ENCODE measurements around the gene CHMP2B.

CHMP2B gene

GRCh38 chr3:87181551-87181950 is 45.6 kb upstream of the CHMP2B start:
- CTCF ChIA-PET, result no interaction called here

GRCh38 chr3:87182023-87182422 is 45.1 kb upstream of the CHMP2B start:
- H3K27ac ChIP-seq (ENCODE audit: extremely low read depth, low read depth, low read length), result no peak overlapping the region
- H3K4me3 ChIP-seq (ENCODE audit: low read depth, low read length), result no peak overlapping the region
- no peaks in the 10 kb centered on the region for H3K4me1 ChIP-seq (ENCODE audit: control insufficient read depth, insufficient read depth, low read length)
- no peaks in the 10 kb centered on the region for H3K9me3 ChIP-seq (ENCODE audit: control insufficient read depth, insufficient read depth, low read depth, low read length)
- CTCF ChIA-PET, result no interaction called here
- POLR2A ChIA-PET, result no interaction called here
- no peaks in the 10 kb centered on the region for H3K36me3 ChIP-seq (ENCODE audit: control insufficient read depth in 2 of 2, insufficient read depth in 1 of 2, low read length in 2 of 2)
- TF ChIP-seq ZNF341 (tag by site-specific recombination; IDR thresholded peaks at IDR 0.05; ENCODE audit: low read depth) (no peak), ZBTB1 (tag by site-specific recombination; IDR thresholded peaks at IDR 0.05) (no peak), ZBTB6 (tag by site-specific recombination; IDR thresholded peaks at IDR 0.05) (no peak), ZEB2 (tag by site-specific recombination; IDR thresholded peaks at IDR 0.05) (no peak), INSM2 (tag by site-specific recombination; IDR thresholded peaks at IDR 0.05) (no peak), ZNF274 (IDR thresholded peaks at IDR 0.05; ENCODE audit: low read length) (no peak), ZNF274 (tag by site-specific recombination; IDR thresholded peaks at IDR 0.05; ENCODE audit: borderline replicate concordance) (no peak), ZNF324 (tag by site-specific recombination; IDR thresholded peaks at IDR 0.05) (no peak), ZNF530 (tag by site-specific recombination; IDR thresholded peaks at IDR 0.05; ENCODE audit: low read depth) (no peak), SETDB1 (IDR thresholded peaks at IDR 0.05; ENCODE audit: insufficient read length, low read length) (no peak), ZNF768 (tag by site-specific recombination; IDR thresholded peaks at IDR 0.05) (no peak), ZNF596 (tag by site-specific recombination; IDR thresholded peaks at IDR 0.05) (no peak), ZFP41 (tag by site-specific recombination; IDR thresholded peaks at IDR 0.05; ENCODE audit: borderline replicate concordance) (no peak), ZNF623 (tag by site-specific recombination; IDR thresholded peaks at IDR 0.05) (no peak), KLF7 (tag by site-specific recombination; IDR thresholded peaks at IDR 0.05; ENCODE audit: borderline replicate concordance) (no peak), GLIS2 (tag by site-specific recombination; IDR thresholded peaks at IDR 0.05) (no peak), RBAK (tag by site-specific recombination; IDR thresholded peaks at IDR 0.05) (no peak), ZNF174 (tag by site-specific recombination; IDR thresholded peaks at IDR 0.05) (no peak)
- TF ChIP-seq, protein P1, sequence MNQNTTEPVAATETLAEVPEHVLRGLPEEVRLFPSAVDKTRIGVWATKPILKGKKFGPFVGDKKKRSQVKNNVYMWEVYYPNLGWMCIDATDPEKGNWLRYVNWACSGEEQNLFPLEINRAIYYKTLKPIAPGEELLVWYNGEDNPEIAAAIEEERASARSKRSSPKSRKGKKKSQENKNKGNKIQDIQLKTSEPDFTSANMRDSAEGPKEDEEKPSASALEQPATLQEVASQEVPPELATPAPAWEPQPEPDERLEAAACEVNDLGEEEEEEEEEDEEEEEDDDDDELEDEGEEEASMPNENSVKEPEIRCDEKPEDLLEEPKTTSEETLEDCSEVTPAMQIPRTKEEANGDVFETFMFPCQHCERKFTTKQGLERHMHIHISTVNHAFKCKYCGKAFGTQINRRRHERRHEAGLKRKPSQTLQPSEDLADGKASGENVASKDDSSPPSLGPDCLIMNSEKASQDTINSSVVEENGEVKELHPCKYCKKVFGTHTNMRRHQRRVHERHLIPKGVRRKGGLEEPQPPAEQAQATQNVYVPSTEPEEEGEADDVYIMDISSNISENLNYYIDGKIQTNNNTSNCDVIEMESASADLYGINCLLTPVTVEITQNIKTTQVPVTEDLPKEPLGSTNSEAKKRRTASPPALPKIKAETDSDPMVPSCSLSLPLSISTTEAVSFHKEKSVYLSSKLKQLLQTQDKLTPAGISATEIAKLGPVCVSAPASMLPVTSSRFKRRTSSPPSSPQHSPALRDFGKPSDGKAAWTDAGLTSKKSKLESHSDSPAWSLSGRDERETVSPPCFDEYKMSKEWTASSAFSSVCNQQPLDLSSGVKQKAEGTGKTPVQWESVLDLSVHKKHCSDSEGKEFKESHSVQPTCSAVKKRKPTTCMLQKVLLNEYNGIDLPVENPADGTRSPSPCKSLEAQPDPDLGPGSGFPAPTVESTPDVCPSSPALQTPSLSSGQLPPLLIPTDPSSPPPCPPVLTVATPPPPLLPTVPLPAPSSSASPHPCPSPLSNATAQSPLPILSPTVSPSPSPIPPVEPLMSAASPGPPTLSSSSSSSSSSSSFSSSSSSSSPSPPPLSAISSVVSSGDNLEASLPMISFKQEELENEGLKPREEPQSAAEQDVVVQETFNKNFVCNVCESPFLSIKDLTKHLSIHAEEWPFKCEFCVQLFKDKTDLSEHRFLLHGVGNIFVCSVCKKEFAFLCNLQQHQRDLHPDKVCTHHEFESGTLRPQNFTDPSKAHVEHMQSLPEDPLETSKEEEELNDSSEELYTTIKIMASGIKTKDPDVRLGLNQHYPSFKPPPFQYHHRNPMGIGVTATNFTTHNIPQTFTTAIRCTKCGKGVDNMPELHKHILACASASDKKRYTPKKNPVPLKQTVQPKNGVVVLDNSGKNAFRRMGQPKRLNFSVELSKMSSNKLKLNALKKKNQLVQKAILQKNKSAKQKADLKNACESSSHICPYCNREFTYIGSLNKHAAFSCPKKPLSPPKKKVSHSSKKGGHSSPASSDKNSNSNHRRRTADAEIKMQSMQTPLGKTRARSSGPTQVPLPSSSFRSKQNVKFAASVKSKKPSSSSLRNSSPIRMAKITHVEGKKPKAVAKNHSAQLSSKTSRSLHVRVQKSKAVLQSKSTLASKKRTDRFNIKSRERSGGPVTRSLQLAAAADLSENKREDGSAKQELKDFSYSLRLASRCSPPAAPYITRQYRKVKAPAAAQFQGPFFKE (tag by site-specific recombination; IDR thresholded peaks at IDR 0.05; ENCODE audit: borderline replicate concordance), result no peak

More at GRCh38 chr3:87181551-87181950, 45.6 kb upstream of the CHMP2B start:
- Histone ChIP-seq H3K9me3 (ENCODE audit: control insufficient read depth, insufficient read depth, low read depth, low read length) (no peaks in the 10 kb centered on the region), H3K36me3 (ENCODE audit: control insufficient read depth in 2 of 2, insufficient read depth in 1 of 2, low read length in 2 of 2) (no peaks in the 10 kb centered on the region), H3K27ac (ENCODE audit: extremely low read depth, low read depth, low read length) (no peak overlapping the region), H3K4me3 (ENCODE audit: low read depth, low read length) (no peak overlapping the region), H3K4me1 (ENCODE audit: control insufficient read depth, insufficient read depth, low read length) (no peaks in the 10 kb centered on the region)
- no peak for TF ChIP-seq ZNF654 (tag by site-specific recombination; IDR thresholded peaks at IDR 0.05; ENCODE audit: low read depth)
- no peak for TF ChIP-seq ZNF169 (tag by site-specific recombination; IDR thresholded peaks at IDR 0.05)
- TF ChIP-seq, protein P2, sequence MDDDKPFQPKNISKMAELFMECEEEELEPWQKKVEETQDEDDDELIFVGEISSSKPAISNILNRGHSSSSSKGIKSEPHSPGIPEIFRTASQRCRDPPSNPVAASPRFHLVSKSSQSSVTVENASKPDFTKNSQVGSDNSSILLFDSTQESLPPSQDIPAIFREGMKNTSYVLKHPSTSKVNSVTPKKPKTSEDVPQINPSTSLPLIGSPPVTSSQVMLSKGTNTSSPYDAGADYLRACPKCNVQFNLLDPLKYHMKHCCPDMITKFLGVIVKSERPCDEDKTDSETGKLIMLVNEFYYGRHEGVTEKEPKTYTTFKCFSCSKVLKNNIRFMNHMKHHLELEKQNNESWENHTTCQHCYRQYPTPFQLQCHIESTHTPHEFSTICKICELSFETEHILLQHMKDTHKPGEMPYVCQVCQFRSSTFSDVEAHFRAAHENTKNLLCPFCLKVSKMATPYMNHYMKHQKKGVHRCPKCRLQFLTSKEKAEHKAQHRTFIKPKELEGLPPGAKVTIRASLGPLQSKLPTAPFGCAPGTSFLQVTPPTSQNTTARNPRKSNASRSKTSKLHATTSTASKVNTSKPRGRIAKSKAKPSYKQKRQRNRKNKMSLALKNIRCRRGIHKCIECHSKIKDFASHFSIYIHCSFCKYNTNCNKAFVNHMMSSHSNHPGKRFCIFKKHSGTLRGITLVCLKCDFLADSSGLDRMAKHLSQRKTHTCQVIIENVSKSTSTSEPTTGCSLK (tag by site-specific recombination; IDR thresholded peaks at IDR 0.05), result no peak
- no peak for TF ChIP-seq ZNF530 (tag by site-specific recombination; IDR thresholded peaks at IDR 0.05; ENCODE audit: low read depth)
- TF ChIP-seq, protein P3, sequence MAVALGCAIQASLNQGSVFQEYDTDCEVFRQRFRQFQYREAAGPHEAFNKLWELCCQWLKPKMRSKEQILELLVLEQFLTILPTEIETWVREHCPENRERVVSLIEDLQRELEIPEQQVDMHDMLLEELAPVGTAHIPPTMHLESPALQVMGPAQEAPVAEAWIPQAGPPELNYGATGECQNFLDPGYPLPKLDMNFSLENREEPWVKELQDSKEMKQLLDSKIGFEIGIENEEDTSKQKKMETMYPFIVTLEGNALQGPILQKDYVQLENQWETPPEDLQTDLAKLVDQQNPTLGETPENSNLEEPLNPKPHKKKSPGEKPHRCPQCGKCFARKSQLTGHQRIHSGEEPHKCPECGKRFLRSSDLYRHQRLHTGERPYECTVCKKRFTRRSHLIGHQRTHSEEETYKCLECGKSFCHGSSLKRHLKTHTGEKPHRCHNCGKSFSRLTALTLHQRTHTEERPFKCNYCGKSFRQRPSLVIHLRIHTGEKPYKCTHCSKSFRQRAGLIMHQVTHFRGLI (tag by site-specific recombination; IDR thresholded peaks at IDR 0.05), result no peak
- TF ChIP-seq ZNF19 (tag by site-specific recombination; IDR thresholded peaks at IDR 0.05; ENCODE audit: low read depth), result no peak
- POLR2A ChIA-PET, result no interaction called here
